GM18520 (cell line): ENCODE results near the gene SLC12A3.
"Not testable (repeated sequence)": the region's sequence is repeated elsewhere in the genome, so short reads cannot be mapped to it uniquely, and the experiment has no call there.

Experiments
- ATAC-seq: cut with Tn5 transposase; IDR thresholded peaks from one replicate; pipeline ENCODE4 v1.9.1; 2021; ENCODE audit not compliant: unreplicated experiment

Gene SLC12A3

DNA sequence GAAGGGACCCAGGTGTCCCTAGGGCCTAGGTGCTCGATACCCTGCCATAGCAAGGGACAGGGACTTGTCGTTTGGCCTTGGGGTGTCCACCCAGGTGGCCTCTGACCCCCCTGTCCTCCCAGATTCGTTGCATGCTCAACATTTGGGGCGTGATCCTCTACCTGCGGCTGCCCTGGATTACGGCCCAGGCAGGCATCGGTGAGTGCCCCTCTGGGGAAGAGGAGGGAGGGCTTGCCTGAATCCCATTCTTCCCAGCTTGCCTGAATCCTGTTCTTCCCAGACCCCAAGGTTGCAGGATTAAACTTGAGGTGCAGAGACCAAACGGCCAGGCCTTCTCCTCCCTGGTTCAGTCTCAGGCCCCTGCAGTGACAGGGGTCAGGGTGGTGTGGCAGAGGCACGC, 3.2 kb downstream of the SLC12A3 start:
- no peak for ATAC-seq

DNA sequence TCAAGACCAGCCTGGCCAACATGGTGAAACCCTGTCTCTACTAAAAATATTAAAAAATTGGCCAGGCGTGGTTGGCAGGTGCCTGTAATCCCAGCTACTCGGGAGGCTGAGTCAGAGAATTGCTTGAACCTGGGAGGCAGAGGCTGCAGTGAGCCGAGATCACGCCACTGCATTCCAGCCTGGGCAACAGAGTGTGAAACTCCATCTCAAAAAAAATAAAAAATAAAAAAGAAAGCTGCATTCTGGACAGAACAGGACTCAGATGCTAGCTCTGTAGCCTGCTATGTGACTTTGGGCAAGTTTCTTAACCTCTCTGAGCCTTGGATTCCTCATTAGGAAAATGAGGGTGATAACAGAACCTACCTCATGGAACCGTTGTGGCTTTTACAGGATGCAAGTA, 3.8 kb downstream of the SLC12A3 start:
- not testable (repeated sequence) for ATAC-seq

DNA sequence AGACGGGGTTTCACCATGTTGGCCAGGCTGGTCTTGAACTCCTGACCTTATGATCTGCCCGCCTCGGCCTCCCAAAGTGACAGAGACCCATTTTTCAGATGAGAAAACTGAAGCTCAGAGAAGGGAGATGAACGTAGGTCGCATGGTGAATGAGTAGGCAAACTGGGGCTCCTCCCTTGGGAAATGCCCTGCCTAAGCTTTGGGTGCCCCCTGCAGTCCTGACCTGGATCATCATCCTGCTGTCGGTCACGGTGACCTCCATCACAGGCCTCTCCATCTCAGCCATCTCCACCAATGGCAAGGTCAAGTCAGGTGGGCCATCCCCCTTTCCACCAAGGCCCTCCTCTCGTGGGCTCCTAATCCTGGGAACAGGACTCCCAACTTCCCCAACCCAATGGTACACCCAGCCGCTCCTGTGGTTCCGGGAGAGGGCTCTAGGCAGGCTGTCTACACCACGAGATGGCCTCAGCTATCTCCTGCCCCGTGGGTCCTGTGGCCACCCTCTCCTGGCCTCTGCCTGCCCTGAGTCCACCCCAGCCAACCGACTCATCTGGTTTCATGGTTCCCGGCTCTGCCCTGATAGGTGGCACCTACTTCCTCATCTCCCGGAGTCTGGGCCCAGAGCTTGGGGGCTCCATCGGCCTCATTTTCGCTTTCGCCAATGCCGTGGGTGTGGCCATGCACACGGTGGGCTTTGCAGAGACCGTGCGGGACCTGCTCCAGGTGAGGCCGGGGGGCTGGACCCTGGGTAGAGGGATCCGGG, 4.7 kb downstream of the SLC12A3 start:
- no peak for ATAC-seq

DNA sequence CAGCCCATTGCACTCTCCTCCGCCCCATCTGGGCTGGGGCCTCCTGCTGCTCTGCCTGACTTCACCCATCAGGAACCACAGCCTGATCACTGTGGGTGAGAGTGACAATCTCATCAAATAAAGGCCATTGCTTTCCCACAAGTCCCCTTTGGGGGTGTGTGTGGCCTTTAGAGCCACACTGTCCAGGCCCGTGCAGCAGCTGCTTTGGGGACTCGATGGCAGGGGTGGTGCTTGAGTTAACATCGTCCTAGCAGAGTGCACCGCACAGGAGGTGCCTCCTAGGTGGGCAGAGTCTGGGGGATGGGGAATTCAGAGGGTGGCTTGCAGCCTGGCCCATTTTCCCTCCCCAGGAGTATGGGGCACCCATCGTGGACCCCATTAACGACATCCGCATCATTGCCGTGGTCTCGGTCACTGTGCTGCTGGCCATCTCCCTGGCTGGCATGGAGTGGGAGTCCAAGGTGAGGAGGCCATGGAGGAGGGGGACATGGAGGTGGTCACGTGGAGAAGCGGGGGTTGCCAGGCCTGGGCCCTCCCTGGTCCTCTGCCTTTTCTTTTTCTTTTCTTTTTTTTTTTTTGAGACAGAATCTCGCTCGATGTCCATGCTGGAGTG, 5.4 kb downstream of the SLC12A3 start:
- ATAC-seq, result no peak

DNA sequence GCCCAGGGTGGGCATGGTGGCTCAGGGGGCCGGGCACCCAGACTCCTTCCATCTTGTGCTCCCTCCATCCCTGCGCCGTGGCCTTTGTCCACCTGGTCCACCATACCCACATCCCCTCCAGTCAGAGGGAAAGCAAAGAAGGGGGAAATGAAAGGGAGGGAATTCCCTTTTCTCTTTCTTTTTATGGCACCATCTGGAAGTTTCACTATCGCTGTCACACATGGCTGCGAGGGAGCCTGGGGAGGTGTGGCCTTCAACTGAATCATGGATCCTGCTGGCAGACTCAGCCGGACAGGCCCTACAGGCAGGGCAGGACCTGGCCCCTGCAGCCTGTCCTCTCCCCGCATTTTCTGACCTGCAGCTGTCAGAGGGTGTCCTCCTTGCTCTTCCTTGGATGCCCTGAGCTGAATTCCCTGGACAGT, 6.2 kb downstream of the SLC12A3 start:
- ATAC-seq, result no peak

DNA sequence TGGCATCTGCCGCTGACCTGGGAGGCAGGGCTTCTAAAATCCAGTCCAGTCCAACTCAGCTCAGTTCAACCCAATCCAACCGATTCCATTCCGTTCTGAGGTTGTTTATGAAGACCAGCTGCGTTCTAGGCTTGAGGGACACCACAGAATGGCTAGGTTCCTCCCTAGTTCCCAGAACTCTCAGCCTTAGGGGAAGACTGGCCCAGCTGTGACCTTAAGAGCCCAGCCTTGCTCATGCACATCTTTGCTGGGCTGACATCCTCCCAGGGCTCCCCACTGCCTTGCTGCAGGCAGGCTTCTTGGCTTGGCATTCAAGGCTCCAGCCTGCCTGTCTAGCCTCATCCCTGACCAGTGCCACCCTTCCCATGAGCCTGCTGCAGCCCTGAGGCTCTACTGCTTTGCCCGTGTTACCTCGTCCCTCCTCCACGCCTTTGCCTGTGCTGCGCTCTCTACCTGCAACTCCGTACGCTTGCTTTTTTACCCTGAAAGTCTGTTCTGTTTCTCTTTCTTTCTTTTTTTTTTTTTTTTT, 7.9 kb downstream of the SLC12A3 start:
- ATAC-seq, result no peak

DNA sequence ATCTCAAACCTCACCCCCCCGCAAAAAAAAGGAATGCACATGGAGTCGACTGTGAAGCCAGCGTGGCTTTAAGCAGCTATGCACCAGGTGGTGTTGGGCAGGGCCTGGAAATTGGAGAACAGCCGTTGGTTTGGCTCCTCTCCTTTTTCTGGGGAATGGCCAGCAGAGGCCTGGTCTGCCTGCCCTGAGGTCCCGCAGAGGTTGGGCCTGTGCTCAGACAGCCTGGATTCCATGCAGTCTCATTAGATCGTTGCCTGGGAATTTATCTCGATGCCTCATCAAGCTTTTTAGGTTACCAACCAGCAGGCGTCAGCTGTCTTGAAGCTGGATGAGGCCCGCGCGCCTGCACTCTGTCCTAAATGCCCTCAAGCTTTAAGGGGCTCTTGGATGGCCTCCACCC, 9.8 kb downstream of the SLC12A3 start:
- no peak for ATAC-seq

DNA sequence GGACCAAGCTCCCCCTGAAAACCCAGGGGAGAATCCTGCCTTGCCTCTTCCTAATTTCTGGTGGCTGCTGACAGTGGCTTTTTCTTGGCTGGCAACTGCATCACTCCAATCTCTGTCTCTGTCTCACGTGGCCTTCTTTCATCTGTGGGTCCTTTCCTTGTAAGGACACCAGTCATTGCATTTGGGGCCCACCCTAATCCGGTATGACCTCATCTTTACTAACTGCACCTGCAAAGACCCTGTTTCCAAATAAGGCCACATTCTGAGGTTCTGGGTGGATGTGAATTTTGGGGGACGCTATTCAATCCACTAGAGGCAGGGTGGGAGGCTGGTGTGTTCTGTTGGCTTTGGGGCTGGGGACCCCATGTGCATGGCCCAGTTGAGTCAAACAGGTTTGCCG, 11.0 kb downstream of the SLC12A3 start:
- ATAC-seq, result no peak

DNA sequence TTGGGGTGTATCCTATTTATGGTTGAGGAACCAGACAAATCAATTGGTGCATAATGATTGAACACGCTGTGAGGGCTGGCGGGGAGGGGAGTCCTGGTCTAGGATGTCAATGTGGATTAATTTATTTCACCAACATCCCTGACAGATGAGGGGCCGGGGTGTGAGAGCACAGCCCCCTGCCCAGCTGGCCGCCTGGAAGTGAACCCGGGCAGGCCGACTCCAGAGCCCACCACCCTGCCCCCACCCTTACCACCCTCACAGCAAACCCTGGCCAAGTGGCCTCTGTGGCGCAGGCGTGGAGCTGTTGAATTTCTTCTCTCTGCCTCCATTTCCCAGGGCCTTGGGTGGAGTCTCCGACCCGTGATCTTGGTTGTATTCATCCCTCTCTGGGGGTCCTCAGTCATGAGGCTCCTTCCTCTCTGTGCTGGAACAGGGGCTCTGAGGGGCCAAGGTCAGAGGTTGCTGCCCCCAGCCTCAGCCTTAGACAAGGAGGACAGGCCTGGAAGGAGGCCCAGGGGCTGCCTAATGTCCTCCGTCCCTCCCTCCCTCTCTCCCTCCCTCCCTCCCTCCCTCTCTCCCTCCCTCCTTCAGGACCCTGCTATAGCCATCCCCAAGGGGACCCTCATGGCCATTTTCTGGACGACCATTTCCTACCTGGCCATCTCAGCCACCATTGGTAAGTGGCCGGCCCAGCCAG, 12.6 kb downstream of the SLC12A3 start:
- ATAC-seq, result no peak

DNA sequence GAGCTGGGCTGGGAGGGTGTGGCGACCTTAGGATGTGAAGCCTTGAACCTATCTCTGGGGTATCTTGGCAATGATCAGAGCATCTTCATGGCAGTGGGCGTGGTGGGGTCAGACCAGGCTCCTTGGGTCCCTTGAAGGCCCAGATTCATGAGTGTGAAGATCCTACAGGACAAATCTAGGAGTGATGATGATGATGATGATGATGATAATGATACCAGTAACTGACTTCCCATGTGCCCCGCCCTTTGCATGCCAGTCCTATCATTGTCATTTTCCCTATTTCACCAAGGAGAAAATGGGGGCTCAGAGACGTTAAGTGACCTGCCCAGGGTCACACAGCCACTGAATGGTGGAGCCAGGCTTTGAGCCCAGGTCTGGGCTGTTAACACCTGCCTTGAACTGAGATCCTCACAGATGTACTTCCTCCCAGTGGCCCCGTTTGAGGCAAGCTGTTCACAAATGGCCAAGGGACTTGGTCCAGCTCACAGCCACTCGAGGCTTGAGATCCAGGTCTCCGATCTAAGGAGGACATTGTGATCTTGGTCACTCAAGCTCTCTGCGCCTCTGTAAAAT, 13.4 kb downstream of the SLC12A3 start:
- ATAC-seq, result no peak

DNA sequence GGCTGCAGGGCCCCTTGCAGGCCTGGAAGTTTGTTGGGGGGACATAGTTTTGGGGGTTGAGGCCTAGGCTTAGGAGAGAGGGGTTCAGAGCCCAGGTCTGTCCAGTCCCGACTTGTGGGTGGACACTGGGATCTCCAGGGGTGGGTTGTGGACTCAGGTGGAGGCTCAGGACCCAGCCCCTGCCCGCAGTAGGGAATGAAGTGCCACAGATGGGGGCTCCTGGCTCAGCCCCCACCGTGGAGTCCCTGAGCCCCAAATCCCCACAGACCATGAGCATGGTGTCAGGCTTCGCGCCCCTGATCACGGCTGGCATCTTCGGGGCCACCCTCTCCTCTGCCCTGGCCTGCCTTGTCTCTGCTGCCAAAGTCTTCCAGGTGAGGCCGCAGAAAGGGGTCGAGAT, 14.3 kb downstream of the SLC12A3 start:
- ATAC-seq, result no peak

DNA sequence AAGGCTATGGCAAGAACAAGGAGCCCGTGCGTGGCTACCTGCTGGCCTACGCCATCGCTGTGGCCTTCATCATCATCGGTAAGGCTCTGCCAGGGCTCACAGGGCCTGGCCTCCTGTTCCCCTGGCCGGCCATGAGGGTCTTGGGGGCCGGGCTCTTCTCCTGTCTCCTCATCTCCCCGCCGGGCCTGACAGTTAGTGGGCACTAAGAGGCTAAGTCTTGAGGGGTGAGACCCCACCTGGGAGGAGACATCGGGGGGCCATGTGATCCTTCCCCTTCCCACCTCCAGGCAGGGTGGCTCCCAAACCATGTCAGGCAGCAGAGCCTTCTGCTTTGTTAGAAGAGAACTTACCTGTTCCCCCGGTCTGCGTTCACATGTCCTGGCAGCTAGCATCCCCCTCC, 15.2 kb downstream of the SLC12A3 start:
- no peak for ATAC-seq

DNA sequence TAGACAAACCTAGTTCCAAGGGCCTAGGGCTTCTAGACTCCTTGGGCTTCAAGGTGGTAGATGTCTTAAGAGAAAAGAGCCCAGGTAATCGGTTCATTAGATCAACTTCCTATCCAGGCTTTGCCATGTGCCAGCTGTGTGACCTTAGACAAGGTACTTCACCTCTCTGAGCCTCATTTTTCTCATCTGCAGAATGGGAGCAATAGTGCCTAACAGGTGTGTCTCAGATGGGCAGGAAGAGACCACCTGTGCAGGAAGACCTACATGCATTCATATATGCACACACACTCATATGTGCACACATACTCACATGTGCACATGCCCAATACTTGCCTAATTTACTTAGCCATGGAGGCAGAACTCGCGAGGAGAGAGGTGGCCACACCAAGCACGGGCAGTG, 15.7 kb downstream of the SLC12A3 start:
- ATAC-seq, result no peak

DNA sequence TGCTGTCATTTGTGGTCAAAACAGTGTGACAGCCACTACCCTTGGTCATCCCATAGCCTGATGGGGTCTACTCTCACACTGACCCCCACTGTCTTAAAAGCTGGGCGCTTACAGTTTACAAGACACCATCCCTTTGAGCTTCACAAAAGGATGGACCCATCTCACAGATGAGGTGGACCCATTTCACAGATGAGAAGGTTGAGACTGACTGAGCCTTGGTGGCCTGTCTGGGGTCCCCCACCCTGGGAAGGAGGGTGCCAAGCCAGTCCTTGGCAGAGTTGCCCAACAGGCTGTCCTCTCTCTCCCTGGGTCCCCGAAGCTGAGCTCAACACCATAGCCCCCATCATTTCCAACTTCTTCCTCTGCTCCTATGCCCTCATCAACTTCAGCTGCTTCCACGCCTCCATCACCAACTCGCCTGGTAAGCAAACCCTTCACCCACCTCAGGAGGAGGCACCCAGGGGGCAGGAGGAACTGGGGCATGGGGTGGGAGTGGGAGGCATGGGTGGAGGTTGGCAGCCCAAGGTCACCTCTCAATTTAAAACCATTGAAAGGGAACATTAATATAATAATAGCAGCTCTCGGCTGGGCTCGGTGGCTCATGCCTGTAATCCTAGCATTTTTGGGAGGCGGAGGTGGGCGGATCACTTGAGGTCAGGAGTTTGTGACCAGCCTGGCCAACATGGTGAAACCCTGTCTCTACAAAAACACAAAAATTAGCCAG, 17.2 kb downstream of the SLC12A3 start:
- no peak for ATAC-seq

DNA sequence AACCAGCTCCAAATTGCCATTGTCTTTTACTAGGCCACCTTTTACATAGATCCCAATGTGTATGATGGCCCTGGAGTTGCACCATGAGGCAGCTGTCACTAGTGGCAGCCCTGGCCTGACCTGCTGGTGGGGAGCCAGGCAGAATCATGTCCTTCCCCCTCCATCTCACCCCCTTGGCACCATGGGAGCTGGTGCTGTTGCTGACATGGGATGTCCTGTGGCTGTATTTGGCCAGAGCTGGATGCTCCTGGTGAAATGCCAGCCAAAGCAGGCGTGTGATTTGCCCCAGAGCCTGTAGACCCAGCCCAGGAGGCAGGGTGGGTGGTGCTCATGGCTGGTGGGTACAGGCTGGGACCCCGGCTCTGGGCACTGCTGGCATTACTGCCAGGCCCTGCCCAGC, 18.6 kb downstream of the SLC12A3 start:
- ATAC-seq, result no peak

DNA sequence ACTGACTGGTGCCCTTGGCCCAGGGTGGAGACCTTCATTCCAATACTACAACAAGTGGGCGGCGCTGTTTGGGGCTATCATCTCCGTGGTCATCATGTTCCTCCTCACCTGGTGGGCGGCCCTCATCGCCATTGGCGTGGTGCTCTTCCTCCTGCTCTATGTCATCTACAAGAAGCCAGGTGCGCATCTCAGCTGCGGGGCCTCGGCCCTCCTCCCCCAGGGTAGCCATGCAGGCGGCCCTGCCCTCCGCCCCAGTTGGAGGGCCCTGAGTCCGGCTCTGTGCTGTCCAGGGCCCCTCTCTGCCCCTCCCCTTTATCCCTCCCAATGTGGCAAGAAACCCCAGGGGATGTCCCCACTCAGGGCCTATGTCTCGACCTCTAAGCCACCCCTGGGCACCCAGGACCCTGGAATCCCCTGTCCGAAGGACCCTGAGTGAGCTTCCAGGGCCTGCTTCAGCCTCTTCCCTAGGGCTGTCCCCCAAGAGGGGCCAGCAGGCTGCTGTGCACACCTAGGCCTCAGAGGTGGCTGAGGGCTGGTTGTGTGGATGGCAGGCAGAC, 19.1 kb downstream of the SLC12A3 start:
- ATAC-seq, result no peak

DNA sequence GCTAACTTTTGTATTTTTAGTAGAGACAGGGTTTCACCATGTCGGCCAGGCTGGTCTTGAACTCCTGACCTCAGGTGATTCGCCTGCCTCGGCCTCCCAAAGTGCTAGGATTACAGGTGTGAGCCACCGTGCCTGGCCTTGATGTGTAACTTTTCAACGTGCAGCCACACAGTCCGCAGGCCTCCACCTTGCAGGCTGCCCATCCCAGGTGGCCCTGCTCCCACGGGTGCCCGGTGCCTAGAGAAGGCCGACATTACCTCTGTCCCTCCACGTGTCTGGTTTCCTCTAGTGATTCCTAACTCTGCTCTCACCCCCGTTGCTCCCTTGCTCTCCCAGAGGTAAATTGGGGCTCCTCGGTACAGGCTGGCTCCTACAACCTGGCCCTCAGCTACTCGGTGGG, 19.9 kb downstream of the SLC12A3 start:
- not testable (repeated sequence) for ATAC-seq

DNA sequence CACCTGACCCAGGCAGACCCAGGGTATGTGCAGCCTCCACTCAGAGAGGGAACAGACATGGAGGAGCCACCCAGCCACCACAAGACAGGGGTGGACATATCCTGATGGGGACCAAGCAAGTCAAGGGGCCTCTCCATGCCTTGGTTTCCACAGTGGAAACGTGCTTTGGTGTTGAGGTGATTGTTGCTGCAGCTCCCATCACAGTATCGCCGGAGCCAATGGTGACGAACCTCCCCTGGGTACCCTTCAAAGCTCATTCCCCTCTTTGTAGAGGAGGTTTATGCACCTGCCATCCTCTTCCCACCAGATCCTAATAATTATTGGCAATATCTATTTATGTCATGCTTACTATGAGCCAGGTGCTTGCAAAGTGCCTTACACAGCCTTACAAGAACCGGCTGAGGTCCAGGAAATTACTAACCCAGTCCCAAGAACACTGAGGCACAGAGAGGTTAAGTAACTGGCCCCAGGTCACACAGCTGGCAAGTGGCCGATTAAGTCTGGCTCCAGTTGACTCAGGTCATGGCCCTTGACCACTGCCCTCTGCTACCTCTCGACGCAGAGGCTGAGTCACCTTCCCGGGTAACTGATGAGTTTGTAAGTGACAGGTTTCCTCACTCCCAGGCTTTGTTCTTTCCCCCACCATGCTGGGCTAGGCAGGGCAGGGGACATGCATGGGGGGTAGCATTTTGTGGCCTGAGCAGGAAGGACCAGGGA, 20.6 kb downstream of the SLC12A3 start:
- no peak for ATAC-seq

DNA sequence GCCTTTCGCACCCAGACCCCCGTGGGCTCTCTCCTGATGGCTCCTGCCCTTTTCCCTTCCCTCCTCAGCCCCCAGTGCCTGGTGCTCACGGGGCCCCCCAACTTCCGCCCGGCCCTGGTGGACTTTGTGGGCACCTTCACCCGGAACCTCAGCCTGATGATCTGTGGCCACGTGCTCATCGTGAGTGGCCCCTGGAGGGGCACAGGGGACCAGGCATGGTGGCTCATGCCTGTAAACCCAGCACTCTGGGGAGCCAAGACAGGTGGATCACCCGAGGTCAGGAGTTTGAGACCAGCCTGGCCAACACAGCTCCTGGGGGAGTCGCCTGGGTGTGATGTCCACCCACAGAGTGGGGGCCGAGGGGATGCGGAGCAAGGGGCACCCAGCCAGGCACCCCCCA, 21.3 kb downstream of the SLC12A3 start:
- no peak for ATAC-seq

DNA sequence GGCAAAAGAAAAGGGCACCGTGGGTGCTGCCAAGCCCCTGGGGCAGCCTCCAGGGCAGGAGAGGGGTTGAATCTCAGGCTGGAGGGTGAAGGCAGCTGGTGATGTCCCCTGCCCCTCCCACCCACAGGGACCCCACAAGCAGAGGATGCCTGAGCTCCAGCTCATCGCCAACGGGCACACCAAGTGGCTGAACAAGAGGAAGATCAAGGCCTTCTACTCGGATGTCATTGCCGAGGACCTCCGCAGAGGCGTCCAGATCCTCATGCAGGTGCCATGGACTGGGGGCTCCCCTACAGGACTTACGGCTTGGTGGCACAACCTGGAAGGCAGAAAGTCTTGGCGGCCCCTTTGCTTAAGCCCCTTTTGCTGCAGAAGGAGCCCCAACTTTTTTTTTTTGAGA, 21.8 kb downstream of the SLC12A3 start:
- ATAC-seq, result no peak
